ENCODE results near the gene MACROD2. TPM values are rescaled to one million over a fixed set of nuclear protein-coding genes. Genes with fewer than 3 reads are reported as not detected.

Gene MACROD2
- total RNA-seq, 2 donors from 2014 or later: 8.3 to 21.8 TPM

- peak overlapping the region; percentile 33 to 67 for H3K4me3 ChIP-seq
- ATAC-seq (no peak), DNase-seq (no peak)
- no peaks in the 10 kb centered on the region for H3K9me3 ChIP-seq
- H3K27ac ChIP-seq: peak overlapping the region in 3 of 4 donors; percentile 60 to 85 (median 79)
- no peaks in the 10 kb centered on the region for H3K27me3 ChIP-seq
- no peaks in the 10 kb centered on the region for H3K4me1 ChIP-seq
- 3 to 8% methylated on average over 12 to 13 of the region's 13 CpGs for WGBS, 2 donors
- TF ChIP-seq CTCF (IDR thresholded peaks at IDR 0.05) (no peak), POLR2A (IDR thresholded peaks at IDR 0.05) (no peak)
- H3K36me3 ChIP-seq (replicated peaks in 1 of 2; ENCODE audit: insufficient read depth in 1 of 2, low read depth in 2 of 2): no peaks in the 10 kb centered on the region
- intact Hi-C loops (cut with DNase I): no loop called here
These were observed 949 bp downstream of the MACROD2 start for GRCh38 chr20:13996265-13996664.

DNA sequence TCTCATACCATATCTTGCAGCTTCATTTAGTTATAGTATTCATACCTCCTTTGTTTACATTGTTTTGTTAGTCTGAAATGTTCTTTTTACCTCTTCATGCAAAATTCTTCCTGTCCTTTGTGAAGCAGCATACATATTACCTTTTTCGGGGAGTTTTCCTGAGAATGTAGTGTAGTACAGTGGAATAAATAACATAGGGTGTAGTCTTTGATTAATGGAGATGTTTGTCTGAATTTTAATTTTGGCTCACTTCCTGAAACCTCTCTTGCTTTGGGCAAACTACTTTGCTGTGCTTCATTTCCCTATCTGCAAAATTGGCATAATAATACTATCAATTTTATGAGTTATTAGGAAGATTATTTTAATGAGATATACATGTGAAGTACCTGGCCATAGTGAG is 5.6 kb downstream of the MACROD2 start:
- Histone ChIP-seq H3K27ac (no peak overlapping the region), H3K27me3 (no peaks in the 10 kb centered on the region), H3K9me3 (no peaks in the 10 kb centered on the region), H3K4me1 (no peaks in the 10 kb centered on the region), H3K4me3 (no peak overlapping the region), H3K36me3 (replicated peaks in 1 of 2; ENCODE audit: insufficient read depth in 1 of 2, low read depth in 2 of 2) (no peaks in the 10 kb centered on the region)
- no peak for DNase-seq
- intact Hi-C loops (cut with DNase I): no loop called here
- TF ChIP-seq POLR2A (IDR thresholded peaks at IDR 0.05): no peak
- no peak for ATAC-seq
- 87 to 96% methylated on average over 1 of the region's 1 CpG for WGBS, 2 donors

DNA sequence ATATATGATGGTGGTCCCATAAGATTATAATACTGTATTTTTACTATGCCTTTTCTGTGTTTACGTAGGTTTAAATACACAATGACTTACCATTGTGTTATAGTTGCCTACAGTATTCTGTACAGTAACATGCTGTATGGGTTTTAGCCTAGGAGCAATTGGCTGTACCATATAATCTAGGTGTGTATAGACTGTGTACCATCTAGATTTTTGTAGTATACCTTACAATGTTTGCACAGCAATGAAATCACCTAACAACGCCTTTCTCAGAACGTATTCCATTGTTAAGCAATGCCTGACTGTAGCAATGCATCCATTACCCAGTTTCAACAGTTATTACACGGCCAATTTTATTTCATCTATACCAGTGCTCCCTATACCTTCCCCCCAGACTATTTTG is 10.7 kb downstream of the MACROD2 start:
- DNase-seq (no peak), ATAC-seq (no peak)
- Histone ChIP-seq H3K36me3 (replicated peaks in 1 of 2; ENCODE audit: insufficient read depth in 1 of 2, low read depth in 2 of 2) (no peaks in the 10 kb centered on the region), H3K27me3 (no peaks in the 10 kb centered on the region), H3K4me1 (no peaks in the 10 kb centered on the region), H3K27ac (no peak overlapping the region), H3K9me3 (no peaks in the 10 kb centered on the region), H3K4me3 (no peak overlapping the region)
- TF ChIP-seq CTCF (IDR thresholded peaks at IDR 0.05): no peak
- no peak for TF ChIP-seq POLR2A (IDR thresholded peaks at IDR 0.05)
- WGBS, 2 donors: 95 to 96% methylated on average over 4 of the region's 4 CpGs
- intact Hi-C loops (cut with DNase I): no loop called here

- Histone ChIP-seq H3K4me3 (no peak overlapping the region), H3K4me1 (no peaks in the 10 kb centered on the region), H3K36me3 (replicated peaks in 1 of 2; ENCODE audit: insufficient read depth in 1 of 2, low read depth in 2 of 2) (no peaks in the 10 kb centered on the region), H3K27ac (no peak overlapping the region), H3K27me3 (no peaks in the 10 kb centered on the region), H3K9me3 (peaks cover 0 to 14% (median 0%) of the 10 kb centered on the region in 3 donors)
- no peak for TF ChIP-seq CTCF (IDR thresholded peaks at IDR 0.05)
- no peak for TF ChIP-seq POLR2A (IDR thresholded peaks at IDR 0.05)
- DNase-seq (no peak), ATAC-seq (no peak)
- intact Hi-C loops (cut with DNase I): no loop called here
- WGBS, 2 donors: 80 to 83% methylated on average over 2 of the region's 2 CpGs
These were observed 13.9 kb downstream of the MACROD2 start for GRCh38 chr20:14009208-14009607.

GRCh38 chr20:14012671-14013070 is 17.4 kb downstream of the MACROD2 start:
- DNase-seq (no peak), ATAC-seq (no peak)
- WGBS, 2 donors: 95 to 96% methylated on average over 3 of the region's 3 CpGs
- Histone ChIP-seq H3K9me3 (peaks cover 0 to 21% (median 0%) of the 10 kb centered on the region in 3 donors), H3K27ac (no peak overlapping the region), H3K4me1 (no peaks in the 10 kb centered on the region), H3K27me3 (no peaks in the 10 kb centered on the region), H3K4me3 (no peak overlapping the region), H3K36me3 (replicated peaks in 1 of 2; ENCODE audit: insufficient read depth in 1 of 2, low read depth in 2 of 2) (no peaks in the 10 kb centered on the region)
- intact Hi-C loops (cut with DNase I): no loop called here
- no peak for TF ChIP-seq POLR2A (IDR thresholded peaks at IDR 0.05)
- TF ChIP-seq CTCF (IDR thresholded peaks at IDR 0.05): no peak

All from body of pancreas (tissue), 4 donors.